ENCODE data around the gene KDM5B. TPM values are rescaled to one million over a fixed set of nuclear protein-coding genes. Genes with fewer than 3 reads are reported as not detected.

Gene KDM5B
- total RNA-seq, 4 donors from 2014 or later = 50.5 to 104 (median 71.7) TPM

- H3K9me3 ChIP-seq = no peaks in the 10 kb centered on the region
- no peaks in the 10 kb centered on the region for H3K4me1 ChIP-seq
- in situ Hi-C loops (cut with MboI; ENCODE audit: low pct_ligation_motif_present in 1 of 4, low pct_unique_long_range_greater_than_20kb in 1 of 4, low sequenced_read_pairs in 3 of 4) = no loop called here
- H3K4me3 ChIP-seq = no peak overlapping the region
- no peak for TF ChIP-seq EP300 (IDR thresholded peaks at IDR 0.05; ENCODE audit: low read depth)
- TF ChIP-seq POLR2AphosphoS5 (IDR thresholded peaks at IDR 0.05) = no peak
- TF ChIP-seq CTCF (IDR thresholded peaks at IDR 0.05) = no peak
- TF ChIP-seq POLR2A (IDR thresholded peaks at IDR 0.05) = no peak
- intact Hi-C loops (cut with DNase I; ENCODE audit: low total_unique reads) = no loop called here
- DNase-seq = no peak
- H3K27me3 ChIP-seq = peaks cover 32% of the 10 kb centered on the region
- H3K36me3 ChIP-seq = no peaks in the 10 kb centered on the region
- WGBS, 2 donors (ENCODE audit: low coverage in 1 of 2) = 40 to 42% methylated on average over 3 to 5 of the region's 5 CpGs
- no peak overlapping the region for H3K27ac ChIP-seq
Observed at GRCh38 chr1:202694314-202694713, 113.9 kb downstream of the KDM5B start.

GRCh38 chr1:202692959-202693555, 115.2 kb downstream of the KDM5B start:
- Histone ChIP-seq H3K9me3 (no peaks in the 10 kb centered on the region), H3K4me3 (no peak overlapping the region), H3K27ac (no peak overlapping the region), H3K27me3 (peaks cover 32% of the 10 kb centered on the region), H3K4me1 (no peaks in the 10 kb centered on the region), H3K36me3 (no peaks in the 10 kb centered on the region)
- peak; percentile 61 for DNase-seq
- intact Hi-C loops (cut with DNase I; ENCODE audit: low total_unique reads) (no loop called here), in situ Hi-C loops (cut with MboI; ENCODE audit: low pct_ligation_motif_present in 1 of 4, low pct_unique_long_range_greater_than_20kb in 1 of 4, low sequenced_read_pairs in 3 of 4) (no loop called here)
- WGBS, 2 donors (ENCODE audit: low coverage in 1 of 2) = 0 to 35% methylated on average over 1 to 3 of the region's 3 CpGs
- TF ChIP-seq POLR2A (IDR thresholded peaks at IDR 0.05) (no peak), CTCF (IDR thresholded peaks at IDR 0.05) (peak; percentile 27 to 45 (median 43)), POLR2AphosphoS5 (IDR thresholded peaks at IDR 0.05) (no peak), EP300 (IDR thresholded peaks at IDR 0.05; ENCODE audit: low read depth) (no peak)

GRCh38 chr1:202691816-202692215, 116.4 kb downstream of the KDM5B start:
- DNase-seq = no peak
- 64% methylated on average over 2 of the region's 2 CpGs; no CpG with 5 or more reads in 1 of the 2 donors for WGBS, 2 donors (ENCODE audit: low coverage in 1 of 2)

More at GRCh38 chr1:202691816-202692215, 116.4 kb downstream of the KDM5B start:
- H3K9me3 ChIP-seq = no peaks in the 10 kb centered on the region
- intact Hi-C loops (cut with DNase I; ENCODE audit: low total_unique reads) = no loop called here
- in situ Hi-C loops (cut with MboI; ENCODE audit: low pct_ligation_motif_present in 1 of 4, low pct_unique_long_range_greater_than_20kb in 1 of 4, low sequenced_read_pairs in 3 of 4) = no loop called here
- TF ChIP-seq CTCF (IDR thresholded peaks at IDR 0.05) (no peak), POLR2AphosphoS5 (IDR thresholded peaks at IDR 0.05) (no peak), POLR2A (IDR thresholded peaks at IDR 0.05) (no peak), EP300 (IDR thresholded peaks at IDR 0.05; ENCODE audit: low read depth) (no peak)
- peaks cover 24% of the 10 kb centered on the region for H3K27me3 ChIP-seq
- no peak overlapping the region for H3K27ac ChIP-seq
- no peak overlapping the region for H3K4me3 ChIP-seq
- H3K36me3 ChIP-seq = no peaks in the 10 kb centered on the region
- H3K4me1 ChIP-seq = no peaks in the 10 kb centered on the region

Measured in transverse colon (tissue), 4 donors.